ENCODE data around the gene GRID1. TPM values are rescaled to one million over a fixed set of nuclear protein-coding genes. Genes with fewer than 3 reads are reported as not detected.

GRID1 gene
- total RNA-seq, 3 donors from 2014 or later: 0.61 to 1.9 (median 0.87) TPM

- Histone ChIP-seq H3K4me3 (no peak overlapping the region), H3K36me3 (ENCODE audit: low read depth) (no peaks in the 10 kb centered on the region), H3K4me1 (ENCODE audit: low read depth) (no peaks in the 10 kb centered on the region), H3K9me3 (no peaks in the 10 kb centered on the region)
- DNase-seq (no peak), ATAC-seq (no peak)
- no peak for TF ChIP-seq CTCF (IDR thresholded peaks at IDR 0.05)
- intact Hi-C loops (cut with DNase I, micrococcal nuclease): no loop called here
Measured at GRCh38 chr10:86223256-86223655, 143.3 kb downstream of the GRID1 start.

GRCh38 chr10:86222687-86223086, 143.9 kb downstream of the GRID1 start:
- no peak overlapping the region for H3K4me3 ChIP-seq
- TF ChIP-seq CTCF (IDR thresholded peaks at IDR 0.05): no peak
- no peak for ATAC-seq
- no peaks in the 10 kb centered on the region for H3K4me1 ChIP-seq (ENCODE audit: low read depth)
- no peaks in the 10 kb centered on the region for H3K9me3 ChIP-seq
- intact Hi-C loops (cut with DNase I, micrococcal nuclease): no loop called here
- no peak for DNase-seq
- H3K36me3 ChIP-seq (ENCODE audit: low read depth): no peaks in the 10 kb centered on the region

- Histone ChIP-seq H3K4me1 (ENCODE audit: low read depth) (no peaks in the 10 kb centered on the region), H3K4me3 (no peak overlapping the region), H3K36me3 (ENCODE audit: low read depth) (no peaks in the 10 kb centered on the region), H3K9me3 (no peaks in the 10 kb centered on the region)
- DNase-seq (no peak), ATAC-seq (no peak)
- TF ChIP-seq CTCF (IDR thresholded peaks at IDR 0.05): no peak
- intact Hi-C loops (cut with DNase I, micrococcal nuclease): no loop called here
Measured at GRCh38 chr10:86222336-86222650, 144.3 kb downstream of the GRID1 start.

GRCh38 chr10:86221442-86222335, 144.9 kb downstream of the GRID1 start:
- DNase-seq (no peak), ATAC-seq (no peak)
- Histone ChIP-seq H3K4me1 (ENCODE audit: low read depth) (no peaks in the 10 kb centered on the region), H3K4me3 (no peak overlapping the region), H3K9me3 (no peaks in the 10 kb centered on the region), H3K36me3 (ENCODE audit: low read depth) (no peaks in the 10 kb centered on the region)
- intact Hi-C loops (cut with DNase I, micrococcal nuclease): no loop called here
- no peak for TF ChIP-seq CTCF (IDR thresholded peaks at IDR 0.05)

GRCh38 chr10:86220626-86221025, 146.0 kb downstream of the GRID1 start:
- intact Hi-C loops (cut with DNase I, micrococcal nuclease): no loop called here
- no peak for DNase-seq
- TF ChIP-seq CTCF (IDR thresholded peaks at IDR 0.05): no peak

More at GRCh38 chr10:86220626-86221025, 146.0 kb downstream of the GRID1 start:
- Histone ChIP-seq H3K4me1 (ENCODE audit: low read depth) (no peaks in the 10 kb centered on the region), H3K4me3 (no peak overlapping the region), H3K9me3 (no peaks in the 10 kb centered on the region), H3K36me3 (ENCODE audit: low read depth) (no peaks in the 10 kb centered on the region)
- no peak for ATAC-seq
